Tibial nerve (tissue), 4 donors: Measurements from ENCODE around the gene PPP2R1B. TPM values are rescaled to one million over a fixed set of nuclear protein-coding genes. Genes with fewer than 3 reads are reported as not detected.

Source experiments
- DNase-seq, 2 donors: peaks; one replicate each; pipeline ENCODE4 v3.0.0-alpha.2; 2019; ENCODE audit warnings: low spot score in 2 of 2
- H3K27ac ChIP-seq, 4 donors: fragments of 200-600 bp; sonication (generic) in 3 of 4; one replicate each; pipeline ENCODE4 v1.5.1; 2017 to 2019; ENCODE audit warnings: mild to moderate bottlenecking in 1 of 4
- H3K27me3 ChIP-seq, 2 donors: fragments of 200-600 bp; sonication (generic) in 1 of 2; one replicate each; pipeline versions ENCODE4 v1.5.1 to v1.6.0; 2017 to 2019
- H3K36me3 ChIP-seq, 3 donors: fragments of 200-600 bp; sonication (generic); one replicate each; pipeline ENCODE4 v1.5.1; 2018 to 2019
- H3K4me1 ChIP-seq, 4 donors: fragments of 200-600 bp; sonication (generic) in 3 of 4; one replicate each; pipeline ENCODE4 v1.5.1; 2017 to 2019
- H3K4me3 ChIP-seq, 4 donors: fragments of 200-600 bp; sonication (generic) in 3 of 4; one replicate each; pipeline ENCODE4 v1.5.1; 2017 to 2019; ENCODE audit warnings: mild to moderate bottlenecking in 1 of 4, moderate library complexity in 1 of 4
- H3K9me3 ChIP-seq, 4 donors: fragments of 200-600 bp; sonication (generic) in 3 of 4; one replicate each; pipeline ENCODE4 v1.5.1; 2017 to 2019
- CTCF ChIP-seq, 5 experiments: fragments of 200-600 bp in 3 of 5; fragments of 450-650 bp in 2 of 5; sonication (generic) in 3 of 5; IDR thresholded peaks; one replicate each; pipeline ENCODE4 v1.5.1; 2016 to 2019; ENCODE audit warnings: antibody characterized with exemption in 5 of 5, mild to moderate bottlenecking in 3 of 5, moderate library complexity in 2 of 5
- EP300 ChIP-seq, 2 donors: sonication (generic); formaldehyde crosslinking; IDR thresholded peaks; one replicate each; pipeline ENCODE4 v1.6.1; 2017; ENCODE audit warnings: antibody characterized with exemption in 2 of 2, mild to moderate bottlenecking in 1 of 2
- POLR2A ChIP-seq, 2 donors: fragments of 450-650 bp; IDR thresholded peaks; one replicate each; pipeline ENCODE4 v1.6.1; 2017; ENCODE audit warnings: antibody characterized with exemption in 2 of 2, mild to moderate bottlenecking in 2 of 2, moderate library complexity in 2 of 2
- WGBS, 2 donors: methylation state at CpG; one replicate each; pipeline ENCODE4 v1.1.5; 2018; 5-methylcytosine and 5-hydroxymethylcytosine counted together
- total RNA-seq, 4 donors: library from RNA; depleted of rRNA; stranded (reverse); fragments of >200 nt; gene quantifications; one replicate each; pipeline ENCODE4 v1.1.0, GENCODE V29; 2016

Gene PPP2R1B
- total RNA-seq, 4 donors from 2014 or later = 20.8 to 41.4 (median 25.1) TPM

GRCh38 chr11:111733016-111733415, 33.2 kb downstream of the PPP2R1B start:
- H3K27me3 ChIP-seq = no peaks in the 10 kb centered on the region
- H3K4me3 ChIP-seq = no peak overlapping the region
- H3K36me3 ChIP-seq = no peaks in the 10 kb centered on the region
- no peaks in the 10 kb centered on the region for H3K9me3 ChIP-seq
- TF ChIP-seq CTCF (IDR thresholded peaks at IDR 0.05) = no peak
- peak in 1 of 2 donors; percentile 65 for TF ChIP-seq EP300 (IDR thresholded peaks at IDR 0.05)
- H3K27ac ChIP-seq = peak overlapping the region; percentile 90 to 99 (median 94)
- peaks cover 0 to 91% (median 70%) of the 10 kb centered on the region in 4 donors for H3K4me1 ChIP-seq
- 38 to 48% methylated on average over 4 to 7 of the region's 7 CpGs for WGBS, 2 donors
- peak in 1 of 2 donors; percentile 37 for DNase-seq

GRCh38 chr11:111731821-111732220, 34.4 kb downstream of the PPP2R1B start:
- Histone ChIP-seq H3K9me3 (no peaks in the 10 kb centered on the region), H3K36me3 (peaks cover 0 to 8% (median 0%) of the 10 kb centered on the region in 3 donors), H3K27ac (peak overlapping the region; percentile 31 to 99 (median 94)), H3K27me3 (no peaks in the 10 kb centered on the region), H3K4me3 (no peak overlapping the region), H3K4me1 (peaks cover 0 to 79% (median 59%) of the 10 kb centered on the region in 4 donors)
- WGBS, 2 donors = 38 to 57% methylated on average over 5 of the region's 5 CpGs
- no peak for DNase-seq
- no peak for TF ChIP-seq EP300 (IDR thresholded peaks at IDR 0.05)
- TF ChIP-seq CTCF (IDR thresholded peaks at IDR 0.05) = no peak
- TF ChIP-seq POLR2A (IDR thresholded peaks at IDR 0.05) = no peak

GRCh38 chr11:111730871-111731591, 35.2 kb downstream of the PPP2R1B start:
- H3K27ac ChIP-seq = peak overlapping the region; percentile 31 to 99 (median 94)
- peaks cover 0 to 71% (median 51%) of the 10 kb centered on the region in 4 donors for H3K4me1 ChIP-seq
- H3K27me3 ChIP-seq = no peaks in the 10 kb centered on the region
- peak in 1 of 2 donors; percentile 49 for TF ChIP-seq EP300 (IDR thresholded peaks at IDR 0.05)
- TF ChIP-seq CTCF (IDR thresholded peaks at IDR 0.05) = no peak
- no peak overlapping the region for H3K4me3 ChIP-seq
- no peak for DNase-seq
- peaks cover 0 to 16% (median 0%) of the 10 kb centered on the region in 3 donors for H3K36me3 ChIP-seq
- H3K9me3 ChIP-seq = no peaks in the 10 kb centered on the region
- WGBS, 2 donors = 57 to 63% methylated on average over 22 of the region's 22 CpGs

- Histone ChIP-seq H3K27me3 (no peaks in the 10 kb centered on the region), H3K27ac (peak overlapping the region in 2 of 4 donors; percentile 98 to 99), H3K4me1 (peaks cover 0 to 61% (median 47%) of the 10 kb centered on the region in 4 donors), H3K9me3 (no peaks in the 10 kb centered on the region), H3K4me3 (no peak overlapping the region), H3K36me3 (peaks cover 0 to 27% (median 0%) of the 10 kb centered on the region in 3 donors)
- 36 to 38% methylated on average over 9 of the region's 9 CpGs for WGBS, 2 donors
- no peak for DNase-seq
- TF ChIP-seq POLR2A (IDR thresholded peaks at IDR 0.05) (no peak), CTCF (IDR thresholded peaks at IDR 0.05) (no peak), EP300 (IDR thresholded peaks at IDR 0.05) (no peak)
Observed at GRCh38 chr11:111729831-111730311, 36.3 kb downstream of the PPP2R1B start.
